Pancreas (tissue), 10 donors: ENCODE measurements around the gene URB1. TPM values are rescaled to one million over a fixed set of nuclear protein-coding genes. Genes with fewer than 3 reads are reported as not detected.

Source experiments
- ATAC-seq, 4 donors: fragments of 200-7000 bp; cut with Tn5 transposase; one replicate each; pipeline versions ENCODE4 v1.8.0 to v1.9.1; 2020; ENCODE audit warnings: mild to moderate bottlenecking in 4 of 4, moderate library complexity in 4 of 4
- DNase-seq, 6 donors: peaks; one replicate each; pipeline ENCODE4 v3.0.0-alpha.2; 2020
- FAIRE-seq: peaks from 2 replicates; lab custom pipeline; 2012; peaks lifted over from hg19 to GRCh38; lab: Jason Lieb, UNC
- H3K27ac ChIP-seq, 4 donors: fragments of 200-600 bp; sonication (generic); 1 replicate in 3 of 4; 2 replicates in 1 of 4; pipeline versions ENCODE4 v1.5.0 to v1.8.0; 2020
- H3K27me3 ChIP-seq, 4 donors: fragments of 200-600 bp; one replicate each; pipeline ENCODE4 v1.8.0; 2021
- H3K36me3 ChIP-seq, 3 donors: fragments of 200-600 bp; sonication (generic) in 1 of 3; one replicate each; pipeline versions ENCODE4 v1.5.0 to v1.8.0; 2020 to 2021
- H3K4me1 ChIP-seq, 3 donors: fragments of 200-600 bp; one replicate each; pipeline ENCODE4 v1.8.0; 2021
- H3K4me3 ChIP-seq, 4 donors: fragments of 200-600 bp; sonication (generic) in 2 of 4; one replicate each; pipeline versions ENCODE4 v1.5.0 to v1.8.0; 2020 to 2021
- H3K9me3 ChIP-seq, 4 donors: fragments of 200-600 bp; one replicate each; pipeline ENCODE4 v1.8.0; 2021
- WGBS, 2 donors: extraction: QIAGEN DNeasy Blood & Tissue Kit; methylation state at CpG; one replicate each; pipeline ENCODE4 v1.1.7; 2013; 5-methylcytosine and 5-hydroxymethylcytosine counted together
- intact Hi-C, 3 donors: fragments of 100-400 bp; cut with DNase I; formaldehyde crosslinking; loops; one replicate each; pipeline versions ENCODE4 v1.11.1 to v1.14.2; 2022
- polyA plus RNA-seq, 2 donors: library from polyadenylated mRNA; stranded (reverse); fragments of 200-250 nt; gene quantifications; one replicate each; pipeline ENCODE4 v1.2.3, GENCODE V29; 2013
- total RNA-seq, 6 donors: library from RNA; stranded (reverse); fragmentation: NEBNext Ultra II Directional in 4 of 6; extraction: Animal tissue kit (Norgen Biotek cat#: 25700) in 4 of 6; gene quantifications; one replicate each; pipeline versions ENCODE4 v1.2.1 to v1.2.4, GENCODE V29; 2021 to 2023
- TF ChIP-seq, protein P1 (sequence below), 4 donors: fragments of 200-600 bp; sonication (generic) in 3 of 4; IDR thresholded peaks; one replicate each; pipeline versions ENCODE4 v1.5.0 to v1.8.0; 2021; ENCODE audit warnings: antibody characterized with exemption in 4 of 4
- donor health status: healthy with polysubstance abuse.
- donor health status: DM: no; HTN: no; CAD: no; lungs with moderate emphysema.
- donor health status: DM: no; HTN: no; CAD: no.
- donor health status: control.
- donor health status: control.
- donor health status: Bipolar disorder and iron deficiency.
- donor health status: DM: yes; HTN: yes; CAD: no.
- donor health status: DM: no; HTN: no; CAD: no.
- donor health status: DM: no; HTN: no; CAD: no.
- donor health status: DM: yes; HTN: yes; CAD: no.

URB1 gene
- total and polyA plus RNA-seq, 8 donors: 2.9 to 11.0 (median 7.3) TPM

DNA sequence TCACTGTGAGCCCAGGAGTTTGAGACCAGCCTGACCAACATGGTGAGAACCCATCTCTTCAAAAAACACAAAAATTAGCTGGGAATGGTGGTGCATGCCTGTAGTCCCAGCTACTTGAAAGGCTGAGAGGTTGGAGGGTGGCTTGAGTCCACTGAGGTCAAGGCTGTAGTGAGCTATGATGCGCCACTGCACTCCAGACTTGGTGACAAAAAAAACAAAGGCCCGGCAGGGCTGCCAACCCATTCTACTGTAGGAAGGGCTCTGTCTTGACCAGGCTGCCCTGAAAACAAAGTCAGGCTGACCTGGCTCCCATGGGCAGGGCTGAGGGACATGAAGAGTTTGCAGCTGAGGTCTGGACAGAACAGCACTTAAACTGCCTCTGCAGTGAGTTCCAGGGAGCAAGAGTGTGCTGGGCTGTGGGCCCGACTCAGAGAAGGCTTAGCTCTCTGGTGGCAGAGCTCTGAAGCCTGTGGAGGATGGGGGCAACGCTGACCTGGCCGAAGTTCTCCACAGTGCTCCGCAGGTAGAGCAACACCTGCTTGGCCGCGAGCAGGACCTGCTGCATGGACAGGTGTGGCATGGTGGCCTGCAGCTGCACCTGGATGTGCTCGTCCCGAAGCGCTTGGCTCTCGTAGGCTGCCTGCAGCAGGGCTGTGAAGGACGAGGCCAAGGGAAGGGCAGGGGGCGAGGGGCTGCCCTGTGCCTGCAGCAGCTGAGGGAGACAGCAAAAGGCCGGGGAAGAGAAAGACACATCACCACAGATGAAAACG, 42.4 kb downstream of the URB1 start:
- DNase-seq (no peak), ATAC-seq (no peak), FAIRE-seq (no peak)
- Histone ChIP-seq H3K4me1 (no peaks in the 10 kb centered on the region), H3K27ac (no peak overlapping the region), H3K4me3 (no peak overlapping the region), H3K27me3 (no peaks in the 10 kb centered on the region), H3K9me3 (no peaks in the 10 kb centered on the region), H3K36me3 (peaks cover 8 to 88% (median 47%) of the 10 kb centered on the region in 3 donors)
- intact Hi-C loops: no loop called here
- TF ChIP-seq, protein P1, sequence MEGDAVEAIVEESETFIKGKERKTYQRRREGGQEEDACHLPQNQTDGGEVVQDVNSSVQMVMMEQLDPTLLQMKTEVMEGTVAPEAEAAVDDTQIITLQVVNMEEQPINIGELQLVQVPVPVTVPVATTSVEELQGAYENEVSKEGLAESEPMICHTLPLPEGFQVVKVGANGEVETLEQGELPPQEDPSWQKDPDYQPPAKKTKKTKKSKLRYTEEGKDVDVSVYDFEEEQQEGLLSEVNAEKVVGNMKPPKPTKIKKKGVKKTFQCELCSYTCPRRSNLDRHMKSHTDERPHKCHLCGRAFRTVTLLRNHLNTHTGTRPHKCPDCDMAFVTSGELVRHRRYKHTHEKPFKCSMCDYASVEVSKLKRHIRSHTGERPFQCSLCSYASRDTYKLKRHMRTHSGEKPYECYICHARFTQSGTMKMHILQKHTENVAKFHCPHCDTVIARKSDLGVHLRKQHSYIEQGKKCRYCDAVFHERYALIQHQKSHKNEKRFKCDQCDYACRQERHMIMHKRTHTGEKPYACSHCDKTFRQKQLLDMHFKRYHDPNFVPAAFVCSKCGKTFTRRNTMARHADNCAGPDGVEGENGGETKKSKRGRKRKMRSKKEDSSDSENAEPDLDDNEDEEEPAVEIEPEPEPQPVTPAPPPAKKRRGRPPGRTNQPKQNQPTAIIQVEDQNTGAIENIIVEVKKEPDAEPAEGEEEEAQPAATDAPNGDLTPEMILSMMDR (IDR thresholded peaks at IDR 0.05): no peak
- 95% methylated on average over 16 of the region's 16 CpGs for whole genome bisulfite sequencing, 2 donors

- intact Hi-C loops: no loop called here
Measured at GRCh38 chr21:32349333-32349944, 43.4 kb downstream of the URB1 start.

DNA sequence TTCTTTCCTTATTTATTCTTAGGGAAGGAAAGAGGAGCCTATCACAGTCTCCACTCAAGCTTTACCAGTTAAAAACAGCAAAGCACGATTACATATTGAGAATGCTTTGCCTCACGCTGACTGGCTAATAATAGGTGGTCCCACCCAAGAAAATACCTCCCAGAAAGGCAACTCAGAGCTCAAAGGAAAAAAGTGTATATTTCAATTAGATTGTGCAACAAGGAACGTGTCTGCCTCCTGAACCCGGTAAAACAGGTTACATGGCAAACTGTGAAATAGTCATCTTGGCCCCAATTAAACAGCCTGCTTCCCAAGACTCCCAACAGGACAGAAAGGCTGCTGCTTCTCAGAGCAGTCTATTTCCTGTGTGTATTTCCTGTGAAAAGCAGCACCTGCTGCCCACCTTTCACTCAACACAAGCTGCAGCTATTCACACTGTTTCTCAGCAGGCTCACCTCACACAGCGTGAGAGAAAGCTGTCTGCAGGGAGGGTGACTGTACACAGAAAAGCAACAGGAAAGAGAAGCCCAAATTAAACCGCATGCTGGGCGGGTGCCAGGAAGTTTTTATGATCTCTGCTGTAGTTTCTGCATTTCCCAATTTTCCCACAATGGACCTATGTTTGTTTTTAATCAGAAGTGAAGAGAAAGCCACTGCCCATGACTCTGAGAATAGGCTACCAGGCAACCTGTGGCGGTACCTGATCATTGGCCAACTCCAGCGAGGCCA, 44.0 kb downstream of the URB1 start:
- peak; percentile 28 to 89 (median 62) for ATAC-seq
- Histone ChIP-seq H3K9me3 (no peaks in the 10 kb centered on the region), H3K27me3 (no peaks in the 10 kb centered on the region), H3K4me3 (no peak overlapping the region), H3K36me3 (peaks cover 11 to 88% (median 44%) of the 10 kb centered on the region in 3 donors), H3K27ac (peak overlapping the region in 1 of 4 donors; percentile 23), H3K4me1 (no peaks in the 10 kb centered on the region)
- TF ChIP-seq, protein P1 (IDR thresholded peaks at IDR 0.05): no peak
- no peak for FAIRE-seq
- DNase-seq: peak in 3 of 6 donors; percentile 28 to 34 (median 31)
- intact Hi-C loops: no loop called here
- WGBS, 2 donors: 62 to 66% methylated on average over 9 of the region's 9 CpGs

More at GRCh38 chr21:32349333-32349944, 43.4 kb downstream of the URB1 start:
- peak overlapping the region in 1 of 4 donors; percentile 23 for H3K27ac ChIP-seq
- WGBS, 2 donors: 95 to 96% methylated on average over 16 of the region's 16 CpGs
- H3K9me3 ChIP-seq: no peaks in the 10 kb centered on the region
- DNase-seq (no peak), ATAC-seq (no peak), FAIRE-seq (no peak)
- H3K27me3 ChIP-seq: no peaks in the 10 kb centered on the region
- no peak overlapping the region for H3K4me3 ChIP-seq
- TF ChIP-seq, protein P1 (IDR thresholded peaks at IDR 0.05): no peak
- H3K4me1 ChIP-seq: no peaks in the 10 kb centered on the region
- H3K36me3 ChIP-seq: peaks cover 11 to 88% (median 46%) of the 10 kb centered on the region in 3 donors

GRCh38 chr21:32347977-32348376, 44.8 kb downstream of the URB1 start:
- intact Hi-C loops: no loop called here
- H3K27ac ChIP-seq: no peak overlapping the region
- H3K4me3 ChIP-seq: no peak overlapping the region
- FAIRE-seq (no peak), DNase-seq (no peak), ATAC-seq (no peak)
- 83 to 84% methylated on average over 11 of the region's 11 CpGs for WGBS, 2 donors
- TF ChIP-seq, protein P1 (IDR thresholded peaks at IDR 0.05): no peak
- H3K36me3 ChIP-seq: peaks cover 11 to 85% (median 43%) of the 10 kb centered on the region in 3 donors
- H3K9me3 ChIP-seq: no peaks in the 10 kb centered on the region
- H3K27me3 ChIP-seq: no peaks in the 10 kb centered on the region
- no peaks in the 10 kb centered on the region for H3K4me1 ChIP-seq
